BJ (cell line): ENCODE results near the gene IL1RAP. TPM values are rescaled to one million over a fixed set of nuclear protein-coding genes. Genes with fewer than 3 reads are reported as not detected.

Experiments
- CTCF ChIA-PET: fragments of 350-600 bp; formaldehyde crosslinking; extraction: SDS; loops from one replicate; lab custom pipeline; 2021; ENCODE audit warnings: antibody characterized with exemption, inconsistent platforms; lab: Yijun Ruan, JAX
- POLR2A ChIA-PET: fragments of 300-600 bp; sonication (Branson Sonifier 250); formaldehyde crosslinking; extraction: SDS; loops from one replicate; lab custom pipeline; 2021; ENCODE audit warnings: antibody characterized with exemption; lab: Charles Lee
- DNase-seq: peaks from one replicate; pipeline ENCODE4 v3.0.0-alpha.2; 2011; ENCODE audit warnings: low read depth
- H3K27me3 ChIP-seq: 2 replicates; pipeline ENCODE4 v1.6.0; 2011; ENCODE audit warnings: low read length; ENCODE audit not compliant: control insufficient read depth, insufficient read depth
- H3K36me3 ChIP-seq: 2 replicates; pipeline ENCODE4 v1.5.1; 2011; ENCODE audit warnings: low read length; ENCODE audit not compliant: control insufficient read depth, insufficient read depth
- H3K4me3 ChIP-seq: 2 replicates; pipeline ENCODE4 v1.5.1; 2011; ENCODE audit warnings: low read depth, mild to moderate bottlenecking, control low read depth, low read length
- CTCF ChIP-seq: IDR thresholded peaks from 2 replicates; pipeline ENCODE4 v1.5.1; 2011; ENCODE audit warnings: low read depth, mild to moderate bottlenecking, control low read depth, inconsistent platforms, low read length, moderate library complexity; ENCODE audit not compliant: insufficient read depth
- polyA plus RNA-seq: library from polyadenylated mRNA; depleted of rRNA; stranded (reverse); fragments of >200 nt; gene quantifications from 2 replicates; pipeline ENCODE4 v1.2.3, GENCODE V29; 2011

Gene IL1RAP
- polyA plus RNA-seq, 1 experiment = 8.6 TPM

- ChIA-PET POLR2A (no interaction called here), CTCF (interaction anchor here (0.8 to 0.9 kb wide), 2 partner anchors 181 to 733 kb away, joined by 3 to 4 read pairs; partner anchors contain the start of gene IL1RAP)
- DNase-seq = no peak
Measured at GRCh38 chr3:190695225-190695624, 181.3 kb downstream of the IL1RAP start.

GRCh38 chr3:190695994-190696393 is 182.1 kb downstream of the IL1RAP start:
- Histone ChIP-seq H3K36me3 (no peaks in the 10 kb centered on the region), H3K4me3 (no peak overlapping the region), H3K27me3 (no peaks in the 10 kb centered on the region; the same call in 1 of the 2 replicates)
- POLR2A ChIA-PET = no interaction called here
- DNase-seq = no peak
- CTCF ChIA-PET = interaction anchor here (0.7 to 4.4 kb wide), 6 partner anchors 34 to 734 kb away, joined by 3 to 25 read pairs (median 3); partner anchors contain the start of gene IL1RAP
- TF ChIP-seq CTCF = no peak

More at GRCh38 chr3:190695225-190695624, 181.3 kb downstream of the IL1RAP start:
- Histone ChIP-seq H3K36me3 (no peaks in the 10 kb centered on the region), H3K27me3 (no peaks in the 10 kb centered on the region; the same call in 1 of the 2 replicates), H3K4me3 (no peak overlapping the region)
- no peak for TF ChIP-seq CTCF

GRCh38 chr3:190696777-190697501 is 183.1 kb downstream of the IL1RAP start:
- ChIA-PET POLR2A (interaction anchor here (0.6 kb wide), 1 partner anchor 468 kb away, joined by 3 read pairs; no protein-coding TSS in a partner anchor), CTCF (interaction anchor here (0.6 to 4.4 kb wide), 22 partner anchors 8 to 1751 kb away, joined by 3 to 25 read pairs (median 4); partner anchors contain the start of gene IL1RAP)
- TF ChIP-seq CTCF = peak; percentile 57
- H3K36me3 ChIP-seq = no peaks in the 10 kb centered on the region
- no peak for DNase-seq
- H3K27me3 ChIP-seq = no peaks in the 10 kb centered on the region; the same call in 1 of the 2 replicates
- no peak overlapping the region for H3K4me3 ChIP-seq

- ChIA-PET CTCF (interaction anchor here (0.6 to 4.4 kb wide), 22 partner anchors 8 to 1750 kb away, joined by 3 to 25 read pairs (median 4); partner anchors contain the start of gene IL1RAP), POLR2A (interaction anchor here (0.6 kb wide), 1 partner anchor 469 kb away, joined by 3 read pairs; no protein-coding TSS in a partner anchor)
- Histone ChIP-seq H3K36me3 (no peaks in the 10 kb centered on the region), H3K27me3 (no peaks in the 10 kb centered on the region; the same call in 1 of the 2 replicates), H3K4me3 (no peak overlapping the region)
- no peak for DNase-seq
- TF ChIP-seq CTCF = no peak
Measured at GRCh38 chr3:190697502-190697830, 183.6 kb downstream of the IL1RAP start.

- Histone ChIP-seq H3K27me3 (no peaks in the 10 kb centered on the region; the same call in 1 of the 2 replicates), H3K4me3 (no peak overlapping the region), H3K36me3 (no peaks in the 10 kb centered on the region)
- CTCF ChIA-PET = interaction anchor here (0.6 to 4.4 kb wide), 14 partner anchors 18 to 1750 kb away, joined by 3 to 25 read pairs (median 4); partner anchors contain the start of gene IL1RAP
- DNase-seq = peak; percentile 18
- TF ChIP-seq CTCF = no peak
- POLR2A ChIA-PET = no interaction called here
Measured at GRCh38 chr3:190697901-190698300, 184.0 kb downstream of the IL1RAP start.
